IMR-90 (cell line): ENCODE data around the gene VEGFC. TPM values are rescaled to one million over a fixed set of nuclear protein-coding genes. Genes with fewer than 3 reads are reported as not detected.

Source experiments
- ATAC-seq: fragments of 200-7000 bp; cut with Tn5 transposase; 2 replicates; pipeline ENCODE4 v1.9.1; 2020; ENCODE audit warnings: low read depth, mild to moderate bottlenecking, moderate library complexity
- BruUV-seq: library from RNA; stranded (reverse); fragments of 400-500 nt; replicated peaks from 2 replicates; lab custom pipeline; 2021; lab: Mats Ljungman, UMichigan
- CTCF ChIA-PET: fragments of 300-600 bp; formaldehyde crosslinking; extraction: SDS; loops from one replicate; lab custom pipeline; 2021; ENCODE audit warnings: antibody characterized with exemption; lab: Yijun Ruan, JAX
- POLR2A ChIA-PET: fragments of 300-600 bp; sonication (Branson Sonifier 250); formaldehyde crosslinking; loops from one replicate; lab custom pipeline; 2022; ENCODE audit warnings: antibody characterized with exemption; ENCODE audit not compliant: unreplicated experiment; lab: Charles Lee
- DNase-seq: peaks from one replicate; pipeline ENCODE4 v3.0.0; 2013
- H2AFZ ChIP-seq: replicated peaks from 2 replicates; pipeline ENCODE3; 2013; ENCODE audit warnings: low read length, mild to moderate bottlenecking; ENCODE audit not compliant: poor library complexity
- H2AK5ac ChIP-seq: 2 replicates; pipeline ENCODE4 v1.6.1; 2013; ENCODE audit warnings: low read depth, low read length, inconsistent platforms
- H2AK9ac ChIP-seq: replicated peaks from 2 replicates; pipeline ENCODE3; 2013; ENCODE audit warnings: mild to moderate bottlenecking, low read depth, low read length, moderate library complexity; ENCODE audit not compliant: poor library complexity
- H2BK120ac ChIP-seq: 2 replicates; pipeline ENCODE4 v1.6.1; 2013; ENCODE audit warnings: low read depth, low read length, inconsistent platforms
- H2BK15ac ChIP-seq: 3 replicates; pipeline ENCODE4 v1.6.1; 2013; ENCODE audit warnings: low read depth, low read length, inconsistent platforms
- H2BK20ac ChIP-seq: 2 replicates; pipeline ENCODE4 v1.6.1; 2013; ENCODE audit warnings: low read depth, mild to moderate bottlenecking, inconsistent platforms, low read length, moderate library complexity
- H2BK5ac ChIP-seq: 2 replicates; pipeline ENCODE4 v1.6.1; 2013; ENCODE audit warnings: mild to moderate bottlenecking, low read depth, low read length, inconsistent platforms; ENCODE audit not compliant: poor library complexity, severe bottlenecking
- H3K14ac ChIP-seq: replicated peaks from 2 replicates; pipeline ENCODE4 v1.6.1; 2013; ENCODE audit warnings: low read depth, low read length, inconsistent platforms
- H3K18ac ChIP-seq: 2 replicates; pipeline ENCODE4 v1.6.1; 2013; ENCODE audit warnings: low read depth, low read length, control low read depth
- H3K23ac ChIP-seq: 2 replicates; pipeline ENCODE4 v1.6.1; 2013; ENCODE audit warnings: low read depth, low read length, inconsistent platforms
- H3K27ac ChIP-seq: 2 replicates; pipeline ENCODE4 v1.5.1; 2013; ENCODE audit warnings: mild to moderate bottlenecking, control low read depth, low read length; ENCODE audit not compliant: insufficient read depth
- H3K27me3 ChIP-seq: 2 replicates; pipeline ENCODE4 v1.6.1; 2013; ENCODE audit warnings: low read length; ENCODE audit not compliant: control insufficient read depth, insufficient read depth
- H3K36me3 ChIP-seq: 2 replicates; pipeline ENCODE4 v1.6.1; 2013; ENCODE audit warnings: low read length, mixed read lengths; ENCODE audit not compliant: control insufficient read depth, insufficient read depth
- H3K4ac ChIP-seq: 2 replicates; pipeline ENCODE4 v1.6.1; 2013; ENCODE audit warnings: low read depth, low read length, inconsistent platforms
- H3K4me1 ChIP-seq: 2 replicates; pipeline ENCODE4 v1.6.1; 2013; ENCODE audit warnings: low read length, mixed read lengths; ENCODE audit not compliant: control insufficient read depth, insufficient read depth
- H3K4me2 ChIP-seq: 2 replicates; pipeline ENCODE4 v1.6.1; 2013; ENCODE audit warnings: low read depth, mild to moderate bottlenecking, control low read depth, low read length, moderate library complexity
- H3K4me3 ChIP-seq: 2 replicates; pipeline ENCODE4 v1.5.1; 2013; ENCODE audit warnings: low read depth, mild to moderate bottlenecking, control low read depth, low read length, moderate library complexity; ENCODE audit not compliant: insufficient read depth
- H3K56ac ChIP-seq: 2 replicates; pipeline ENCODE4 v1.6.1; 2013; ENCODE audit warnings: low read length, inconsistent platforms; ENCODE audit not compliant: insufficient read depth; ENCODE audit errors: extremely low read depth
- H3K79me1 ChIP-seq, 2 experiments: 2 replicates each; pipeline ENCODE4 v1.6.1; 2013; ENCODE audit warnings: low read length in 2 of 2, inconsistent platforms in 1 of 2, low read depth in 1 of 2
- H3K9ac ChIP-seq: 2 replicates; pipeline ENCODE4 v1.6.1; 2013; ENCODE audit warnings: low read depth, low read length, control low read depth
- H3K9me1 ChIP-seq: 2 replicates; pipeline ENCODE4 v1.6.1; 2013; ENCODE audit warnings: low read length, inconsistent platforms; ENCODE audit not compliant: insufficient read depth
- H3K9me3 ChIP-seq: 2 replicates; pipeline ENCODE4 v1.6.1; 2013; ENCODE audit warnings: low read length; ENCODE audit not compliant: control insufficient read depth, insufficient read depth
- H4K20me1 ChIP-seq: 2 replicates; pipeline ENCODE4 v1.6.1; 2013; ENCODE audit warnings: low read length, inconsistent platforms; ENCODE audit not compliant: insufficient read depth
- H4K5ac ChIP-seq: 2 replicates; pipeline ENCODE4 v1.6.1; 2013; ENCODE audit warnings: mild to moderate bottlenecking, low read depth, low read length, control low read depth
- H4K8ac ChIP-seq, 2 experiments: 2 replicates each; pipeline ENCODE4 v1.6.1; 2013; ENCODE audit warnings: low read depth in 2 of 2, low read length in 2 of 2, control low read depth in 1 of 2, inconsistent platforms in 1 of 2
- H4K91ac ChIP-seq: 2 replicates; pipeline ENCODE4 v1.6.1; 2013; ENCODE audit warnings: low read depth, low read length, inconsistent platforms; ENCODE audit not compliant: insufficient read depth
- CEBPB ChIP-seq: IDR thresholded peaks from 2 replicates; pipeline ENCODE4 v1.6.1; 2012; ENCODE audit warnings: low read depth, low read length, improper control_type of control experiment
- CHD1 ChIP-seq: IDR thresholded peaks from 2 replicates; pipeline ENCODE4 v1.6.1; 2012; ENCODE audit warnings: low read depth, low read length, improper control_type of control experiment
- ELK1 ChIP-seq: fragments of 150-350 bp; IDR thresholded peaks from 2 replicates; pipeline ENCODE4 v1.6.1; 2016; ENCODE audit warnings: low read depth, mild to moderate bottlenecking, low read length, moderate library complexity, borderline replicate concordance
- MAFK ChIP-seq: IDR thresholded peaks from 2 replicates; pipeline ENCODE4 v1.6.1; 2012; ENCODE audit warnings: low read depth, low read length, improper control_type of control experiment
- MAZ ChIP-seq: IDR thresholded peaks from 2 replicates; pipeline ENCODE4 v1.6.1; 2012; ENCODE audit warnings: low read depth, mild to moderate bottlenecking, low read length, improper control_type of control experiment, moderate library complexity, borderline replicate concordance
- MXI1 ChIP-seq: IDR thresholded peaks from 2 replicates; pipeline ENCODE4 v1.6.1; 2012; ENCODE audit warnings: low read depth, mild to moderate bottlenecking, low read length, moderate library complexity, borderline replicate concordance
- POLR2A ChIP-seq: IDR thresholded peaks from 2 replicates; pipeline ENCODE4 v1.6.1; 2012; ENCODE audit warnings: mild to moderate bottlenecking, low read depth, low read length
- RFX5 ChIP-seq: IDR thresholded peaks from 2 replicates; pipeline ENCODE4 v1.8.0; 2012; ENCODE audit warnings: low read depth, mild to moderate bottlenecking, low read length, moderate library complexity
- SMC3 ChIP-seq: fragments of 150-350 bp; IDR thresholded peaks from 2 replicates; pipeline ENCODE4 v1.6.1; 2016; ENCODE audit warnings: low read depth, mild to moderate bottlenecking, antibody characterized with exemption, low read length, moderate library complexity
- WGBS, 2 experiments: methylation state at CpG; one replicate each; pipeline versions ENCODE4 v1.1.5 to v1.1.7; 2013; ENCODE audit warnings: missing lambda C conversion rate in 2 of 2; ENCODE audit not compliant: insufficient read length in 1 of 2; ENCODE audit errors: extremely low coverage in 2 of 2; 5-methylcytosine and 5-hydroxymethylcytosine counted together
- dilution Hi-C: fragments of 300-500 bp; cut with HindIII; formaldehyde crosslinking; loops from one replicate; pipeline ENCODE4 v1.14.3; 2018; ENCODE audit warnings: low sequenced_read_pairs; ENCODE audit not compliant: unreplicated experiment
- in situ Hi-C: fragments of 300-500 bp; cut with MboI; formaldehyde crosslinking; loops from 3 replicates; pipeline ENCODE4 v1.14.3; 2019; ENCODE audit warnings: low sequenced_read_pairs, inconsistent platforms, mixed read lengths
- intact Hi-C: fragments of 100-400 bp; cut with micrococcal nuclease; formaldehyde crosslinking; loops from 2 replicates; pipeline ENCODE4 v1.10.0; 2022
- polyA plus RNA-seq, 3 experiments: library from polyadenylated mRNA; depleted of rRNA; stranded (reverse); fragments of >200 nt; gene quantifications; 2 replicates each; pipeline ENCODE4 v1.2.3, GENCODE V29; 2012; ENCODE audit warnings: low replicate concordance in 1 of 3
- total RNA-seq: library from RNA; depleted of rRNA; stranded (reverse); fragments of >200 nt; gene quantifications from 2 replicates; pipeline ENCODE4 v1.2.3, GENCODE V29; 2012

VEGFC gene
- total and polyA plus RNA-seq, 2 of the 4 experiments (the other 2 are of a cell fraction): 22.9 to 49.7 TPM

DNA sequence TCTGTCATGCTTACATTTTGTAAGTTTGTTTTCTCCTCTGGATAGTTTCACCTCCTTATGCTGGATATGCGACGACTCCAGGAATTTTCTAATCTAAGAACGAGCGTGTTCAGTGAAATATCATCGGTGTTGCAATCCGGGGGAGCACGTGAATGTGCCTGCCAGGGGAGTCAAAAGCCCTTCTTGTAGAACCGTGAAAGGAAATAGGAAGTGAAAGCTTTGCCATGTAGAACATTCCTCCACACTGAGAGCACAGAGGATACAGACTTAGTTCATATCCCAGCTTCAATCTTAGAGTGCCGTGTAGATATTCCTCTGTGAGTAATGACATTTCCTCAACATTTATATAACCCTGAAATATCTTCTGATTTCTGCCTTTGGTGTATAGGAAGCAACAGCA is 121.2 kb downstream of the VEGFC start:
- Histone ChIP-seq H3K36me3 (no peaks in the 10 kb centered on the region), H3K9ac (no peak overlapping the region), H3K23ac (no peak overlapping the region), H2BK20ac (no peak overlapping the region), H4K5ac (no peak overlapping the region), H3K14ac (no peak overlapping the region), H3K4me1 (no peaks in the 10 kb centered on the region), H4K8ac (peak overlapping the region in 1 of 2 experiments; percentile 53; a peak in 1 of 4 replicates), H4K91ac (no peak overlapping the region), H3K9me1 (no peaks in the 10 kb centered on the region), H3K27me3 (no peaks in the 10 kb centered on the region), H3K9me3 (no peaks in the 10 kb centered on the region), H3K27ac (0 out of 2 replicates have a peak overlapping the region, but pooled peaks have one; percentile 29), H2BK15ac (no peak overlapping the region), H3K18ac (no peak overlapping the region), H2BK5ac (no peak overlapping the region), H3K79me1 (peaks cover 0 to 5% of the 10 kb centered on the region in 2 experiments; a peak in 1 of 4 replicates), H3K4ac (no peak overlapping the region), H3K4me2 (no peak overlapping the region), H2AK5ac (no peak overlapping the region), H2BK120ac (no peak overlapping the region), H2AFZ (no peak overlapping the region), H4K20me1 (no peaks in the 10 kb centered on the region), H2AK9ac (no peak overlapping the region), H3K4me3 (no peak overlapping the region), H3K56ac (no peak overlapping the region)
- dilution Hi-C loops: no loop called here
- ChIA-PET CTCF (interaction anchor here (0.6 kb wide), 2 partner anchors 10 to 559 kb away, joined by 3 to 5 read pairs; no protein-coding TSS in a partner anchor), POLR2A (no interaction called here)
- ATAC-seq: peak; percentile 51
- DNase-seq: peak; percentile 44
- TF ChIP-seq SMC3 (no peak), MAFK (no peak), MAZ (no peak), MXI1 (no peak), ELK1 (no peak), POLR2A (no peak), CEBPB (peak; percentile 21; the same call in 1 of the 2 replicates), RFX5 (no peak), CHD1 (no peak)
- WGBS, 2 experiments: no CpG with 5 or more reads among the region's 9 CpGs
- in situ Hi-C loops: loop anchor here (25.0 kb wide), 1 partner anchor 284 kb away; no protein-coding TSS in a partner anchor
- intact Hi-C loops: loop anchor here (5.0 kb wide), 1 partner anchor 289 kb away; no protein-coding TSS in a partner anchor
- no TSS peak for BruUV-seq
